HUES6 (cell line): ENCODE measurements around the gene MYO9A.

Experiments
- H3K27ac ChIP-seq: 2 replicates; pipeline ENCODE4 v1.7.0; 2013; ENCODE audit warnings: low read depth, mild to moderate bottlenecking, low read length, inconsistent platforms
- H3K27me3 ChIP-seq: 2 replicates; pipeline ENCODE4 v1.6.1; 2013; ENCODE audit warnings: low read length; ENCODE audit not compliant: control insufficient read depth, insufficient read depth
- H3K36me3 ChIP-seq: 2 replicates; pipeline ENCODE4 v1.6.1; 2013; ENCODE audit warnings: low read length; ENCODE audit not compliant: control insufficient read depth, insufficient read depth
- H3K4me1 ChIP-seq: 2 replicates; pipeline ENCODE4 v1.6.1; 2013; ENCODE audit warnings: low read length; ENCODE audit not compliant: control insufficient read depth, insufficient read depth
- H3K4me3 ChIP-seq: 2 replicates; pipeline ENCODE4 v1.5.1; 2013; ENCODE audit warnings: low read depth, low read length
- H3K9ac ChIP-seq: one replicate; pipeline ENCODE4 v1.6.1; 2013; ENCODE audit warnings: mild to moderate bottlenecking, low read length
- H3K9me3 ChIP-seq: 2 replicates; pipeline ENCODE4 v1.6.1; 2013; ENCODE audit warnings: low read depth, low read length; ENCODE audit not compliant: control insufficient read depth, insufficient read depth

MYO9A gene

DNA sequence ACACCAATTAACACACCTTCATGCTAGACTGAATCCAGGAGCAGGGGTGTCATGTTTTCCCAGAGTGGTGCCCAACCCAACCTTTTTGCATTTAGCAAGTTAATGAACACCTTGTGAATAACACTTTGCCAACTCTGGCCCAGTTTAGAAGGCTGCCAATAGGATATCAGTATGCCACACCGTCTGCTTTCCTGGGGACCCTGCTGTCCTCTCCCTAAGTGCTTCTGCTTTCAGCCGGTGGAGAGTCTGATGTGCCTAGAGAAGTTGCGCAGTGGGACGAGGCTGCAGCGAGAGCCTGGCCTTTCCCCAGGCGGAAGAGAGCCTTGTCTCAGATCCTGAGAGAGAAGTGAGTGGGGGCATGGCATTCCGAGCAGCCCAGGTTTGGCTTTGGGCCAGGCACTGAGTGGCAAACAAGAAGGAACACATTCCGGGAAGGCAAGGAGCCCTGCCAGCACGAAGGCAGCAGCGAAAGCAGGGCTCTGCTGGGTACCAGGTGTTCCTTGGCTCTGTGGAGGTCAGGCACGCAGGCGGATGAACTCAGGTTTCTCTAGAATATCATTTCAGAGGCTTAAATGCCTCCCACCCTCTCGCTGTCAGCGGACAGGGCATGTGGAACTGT lies 37.2 kb upstream of the MYO9A start:
- no peak overlapping the region for H3K4me3 ChIP-seq
- peaks cover 10% of the 10 kb centered on the region; the same call in 1 of the 2 replicates for H3K4me1 ChIP-seq
- H3K9me3 ChIP-seq = no peaks in the 10 kb centered on the region
- H3K36me3 ChIP-seq = no peaks in the 10 kb centered on the region
- H3K27ac ChIP-seq = no peak overlapping the region
- H3K27me3 ChIP-seq = peaks cover 6% of the 10 kb centered on the region; the same call in 1 of the 2 replicates
- H3K9ac ChIP-seq = no peak overlapping the region

DNA sequence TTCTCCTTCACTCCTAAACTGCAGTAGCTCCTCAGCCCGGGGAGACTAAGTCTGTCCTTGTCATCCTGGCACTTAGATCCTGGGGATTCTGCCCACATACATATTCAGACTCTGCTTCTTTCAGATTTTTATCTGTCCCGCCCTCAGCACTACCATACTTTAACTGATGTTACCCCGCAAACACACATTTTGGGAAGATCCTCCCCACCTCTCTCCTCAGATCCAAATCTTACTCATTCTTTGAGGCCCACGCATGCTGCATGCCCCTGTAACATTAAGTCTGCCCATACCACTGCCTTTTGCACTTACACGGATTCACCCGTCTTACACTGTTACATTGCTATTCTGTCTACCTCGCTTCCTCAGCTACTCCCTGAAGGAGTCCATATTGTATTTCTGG lies 36.4 kb upstream of the MYO9A start:
- H3K36me3 ChIP-seq = no peaks in the 10 kb centered on the region
- peaks cover 6% of the 10 kb centered on the region; the same call in 1 of the 2 replicates for H3K27me3 ChIP-seq
- H3K27ac ChIP-seq = no peak overlapping the region
- peaks cover 10% of the 10 kb centered on the region; the same call in 1 of the 2 replicates for H3K4me1 ChIP-seq
- H3K9me3 ChIP-seq = no peaks in the 10 kb centered on the region
- no peak overlapping the region for H3K4me3 ChIP-seq
- no peak overlapping the region for H3K9ac ChIP-seq

DNA sequence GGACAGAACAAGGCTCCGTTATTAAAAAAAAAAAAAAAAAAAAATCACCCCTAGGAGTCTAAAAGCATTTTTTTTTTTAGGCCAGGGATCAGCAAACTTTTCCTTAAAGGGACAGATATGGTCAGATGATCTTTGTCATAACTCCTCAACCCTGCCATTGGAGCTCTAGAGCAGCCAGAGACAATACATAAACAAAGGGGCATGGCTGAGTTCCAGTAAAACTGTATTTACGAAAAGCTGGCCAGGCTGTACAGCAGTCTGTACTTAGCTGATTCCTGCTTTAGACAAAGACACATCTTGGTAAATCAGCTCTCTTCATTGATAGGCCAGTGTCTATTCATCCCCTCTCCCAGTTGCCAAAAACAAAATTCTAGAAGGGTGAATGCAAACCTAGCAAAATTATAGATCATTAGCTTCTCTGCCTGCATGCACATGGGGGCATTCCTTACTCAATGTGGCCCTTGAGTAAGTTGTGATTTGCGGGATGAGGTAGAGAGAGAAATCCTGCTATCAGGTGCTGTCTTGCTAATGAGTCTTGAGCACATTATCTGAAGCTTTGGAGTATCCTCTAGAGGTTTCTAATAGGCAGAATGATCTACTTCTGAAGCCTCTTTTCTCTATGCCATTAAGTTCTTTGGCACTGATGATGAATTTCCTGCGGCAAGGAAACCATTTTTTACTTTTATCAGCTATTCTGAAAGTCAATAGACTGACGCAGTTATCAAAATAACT lies 35.5 kb upstream of the MYO9A start:
- H3K27me3 ChIP-seq = peaks cover 6% of the 10 kb centered on the region; the same call in 1 of the 2 replicates
- H3K27ac ChIP-seq = no peak overlapping the region
- H3K4me3 ChIP-seq = no peak overlapping the region
- H3K9ac ChIP-seq = no peak overlapping the region
- H3K4me1 ChIP-seq = peaks cover 10% of the 10 kb centered on the region; the same call in 1 of the 2 replicates
- H3K9me3 ChIP-seq = no peaks in the 10 kb centered on the region
- no peaks in the 10 kb centered on the region for H3K36me3 ChIP-seq

DNA sequence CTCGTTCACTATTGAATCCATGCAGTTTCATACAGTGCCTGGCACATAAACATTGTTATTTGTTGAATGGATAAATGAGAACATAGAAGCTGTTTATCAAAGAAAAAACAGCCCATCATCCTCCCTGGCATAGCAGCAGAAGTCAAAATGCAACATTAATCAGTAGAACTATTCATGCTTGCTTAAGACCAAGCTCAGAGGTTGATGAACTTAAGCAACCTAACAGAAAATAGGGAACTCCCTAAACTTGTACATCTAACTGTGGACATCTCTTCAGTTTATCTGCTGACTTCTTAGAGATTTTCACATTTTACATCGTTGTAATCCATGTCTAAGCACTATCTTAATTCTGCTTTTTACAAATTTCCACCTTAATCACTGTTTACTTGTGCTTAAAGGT lies 29.5 kb upstream of the MYO9A start:
- Histone ChIP-seq H3K27me3 (no peaks in the 10 kb centered on the region), H3K9ac (no peak overlapping the region), H3K36me3 (no peaks in the 10 kb centered on the region), H3K4me3 (no peak overlapping the region), H3K9me3 (no peaks in the 10 kb centered on the region), H3K4me1 (no peaks in the 10 kb centered on the region), H3K27ac (no peak overlapping the region)

DNA sequence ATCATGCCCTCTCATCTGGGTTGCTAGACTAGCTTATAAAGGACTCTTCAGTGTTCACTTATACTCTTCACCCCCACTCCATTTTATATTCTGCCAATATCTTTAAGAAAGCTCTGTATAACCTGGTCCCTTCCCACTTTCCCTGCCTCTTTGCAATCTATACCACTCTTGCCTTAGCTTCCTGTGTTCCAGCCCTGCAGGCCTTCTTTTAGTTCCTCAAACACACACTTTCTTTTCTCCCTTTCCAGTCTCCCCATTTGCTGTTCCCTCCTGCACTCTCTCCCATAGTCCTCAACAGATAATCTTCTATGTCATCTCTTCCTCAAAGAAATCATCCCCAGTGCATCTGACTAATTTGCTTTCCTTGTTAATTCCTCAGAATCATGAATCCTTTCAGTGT lies 29.0 kb upstream of the MYO9A start:
- Histone ChIP-seq H3K4me1 (no peaks in the 10 kb centered on the region), H3K27me3 (no peaks in the 10 kb centered on the region), H3K36me3 (no peaks in the 10 kb centered on the region), H3K9ac (no peak overlapping the region), H3K4me3 (no peak overlapping the region), H3K9me3 (no peaks in the 10 kb centered on the region), H3K27ac (no peak overlapping the region)

DNA sequence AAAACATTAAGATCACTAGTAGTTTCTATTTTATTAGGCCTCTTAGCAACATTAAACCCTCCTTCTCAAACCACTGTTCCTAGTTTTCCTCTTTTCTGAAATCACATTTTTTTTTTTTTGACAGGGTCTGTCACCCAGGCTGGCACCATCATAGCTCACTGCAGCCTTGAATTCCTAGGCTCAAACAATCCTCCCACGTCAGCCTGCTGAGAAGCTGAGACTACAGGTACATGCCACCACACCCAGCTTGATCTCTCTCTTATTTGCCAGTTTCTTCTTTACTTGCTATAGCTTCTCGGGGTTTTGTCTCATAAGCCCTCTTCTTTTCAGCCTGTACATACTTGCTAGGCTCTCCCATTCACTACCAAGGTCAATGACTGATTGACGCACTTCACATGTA lies 28.3 kb upstream of the MYO9A start:
- Histone ChIP-seq H3K36me3 (no peaks in the 10 kb centered on the region), H3K4me3 (no peak overlapping the region), H3K9me3 (no peaks in the 10 kb centered on the region), H3K27ac (no peak overlapping the region), H3K4me1 (no peaks in the 10 kb centered on the region), H3K9ac (no peak overlapping the region), H3K27me3 (no peaks in the 10 kb centered on the region)

DNA sequence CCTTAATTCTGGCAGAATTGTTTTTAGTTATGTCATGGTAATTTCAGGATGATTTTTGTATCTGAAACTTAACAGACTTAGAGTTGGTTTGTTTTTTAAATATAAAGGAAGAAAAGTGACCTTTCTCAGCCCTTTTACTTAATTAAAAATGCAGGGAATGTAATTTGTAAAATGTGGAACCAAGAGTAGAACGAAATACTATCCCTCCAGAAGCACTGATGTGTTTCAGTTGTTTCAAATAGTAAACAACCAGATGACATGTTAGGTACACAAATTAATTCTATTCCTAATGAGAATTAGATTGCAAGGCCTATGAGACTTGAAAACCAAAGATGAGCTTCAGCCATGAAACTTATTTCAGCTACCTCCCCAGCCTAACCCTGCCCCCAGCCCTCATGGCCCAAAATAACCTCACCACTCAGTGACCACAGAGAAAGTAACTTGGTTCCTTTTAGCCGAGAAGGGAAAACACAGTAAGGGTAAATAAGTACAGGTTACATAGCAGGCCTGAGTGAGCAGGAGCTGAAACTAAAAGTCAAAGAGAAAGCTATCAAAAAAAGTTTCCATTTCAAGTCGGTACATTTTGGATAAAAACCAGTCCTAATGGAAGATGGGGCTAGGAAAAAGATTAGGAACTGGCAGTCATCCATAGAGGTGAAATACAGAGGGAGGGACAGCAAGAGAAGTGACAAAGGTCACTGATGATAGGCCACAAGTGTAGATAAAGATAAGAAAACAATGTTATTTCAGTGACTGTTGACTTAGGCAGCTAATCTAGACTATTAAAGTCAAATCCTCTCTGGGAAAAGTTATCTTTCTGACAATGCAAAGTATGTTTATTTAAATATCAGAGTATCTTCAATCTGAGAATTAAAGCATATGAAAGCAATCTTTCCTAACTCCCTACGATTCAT lies 23.5 kb upstream of the MYO9A start:
- no peak overlapping the region for H3K9ac ChIP-seq
- no peaks in the 10 kb centered on the region for H3K9me3 ChIP-seq
- H3K4me3 ChIP-seq = no peak overlapping the region
- no peak overlapping the region for H3K27ac ChIP-seq
- no peaks in the 10 kb centered on the region for H3K27me3 ChIP-seq
- no peaks in the 10 kb centered on the region for H3K36me3 ChIP-seq
- no peaks in the 10 kb centered on the region for H3K4me1 ChIP-seq

DNA sequence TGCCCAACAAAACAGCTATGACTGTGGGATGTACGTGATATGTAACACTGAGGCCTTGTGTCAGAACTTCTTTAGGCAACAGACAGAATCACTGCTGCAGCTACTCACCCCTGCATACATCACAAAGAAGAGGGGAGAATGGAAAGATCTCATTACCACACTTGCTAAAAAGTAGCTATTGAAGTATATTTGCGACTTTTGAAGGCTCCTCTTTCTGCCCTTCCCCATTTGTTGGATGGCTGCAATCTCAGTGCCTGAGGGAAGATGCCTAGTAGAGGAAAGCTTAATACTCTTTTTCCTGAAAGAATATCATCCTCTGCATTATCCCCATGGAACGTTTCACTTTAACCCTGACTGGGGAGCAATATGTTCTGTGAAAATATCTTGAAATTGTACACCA lies 22.1 kb upstream of the MYO9A start:
- Histone ChIP-seq H3K9ac (no peak overlapping the region), H3K36me3 (no peaks in the 10 kb centered on the region), H3K4me1 (no peaks in the 10 kb centered on the region), H3K9me3 (no peaks in the 10 kb centered on the region), H3K4me3 (no peak overlapping the region), H3K27ac (no peak overlapping the region), H3K27me3 (no peaks in the 10 kb centered on the region)

DNA sequence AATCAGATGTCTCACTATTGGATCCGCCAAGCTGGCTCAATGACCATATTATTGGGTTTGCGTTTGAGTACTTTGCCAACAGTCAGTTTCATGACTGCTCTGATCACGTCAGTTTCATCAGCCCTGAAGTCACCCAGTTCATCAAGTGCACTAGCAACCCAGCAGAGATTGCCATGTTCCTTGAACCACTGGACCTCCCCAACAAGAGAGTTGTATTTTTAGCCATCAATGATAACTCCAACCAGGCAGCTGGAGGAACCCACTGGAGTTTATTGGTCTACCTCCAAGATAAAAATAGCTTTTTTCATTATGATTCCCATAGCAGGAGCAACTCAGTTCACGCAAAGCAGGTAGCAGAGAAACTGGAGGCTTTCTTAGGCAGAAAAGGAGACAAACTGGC lies 21.7 kb upstream of the MYO9A start:
- Histone ChIP-seq H3K4me1 (no peaks in the 10 kb centered on the region), H3K36me3 (no peaks in the 10 kb centered on the region), H3K27me3 (no peaks in the 10 kb centered on the region), H3K9ac (no peak overlapping the region), H3K4me3 (no peak overlapping the region), H3K27ac (no peak overlapping the region), H3K9me3 (no peaks in the 10 kb centered on the region)

DNA sequence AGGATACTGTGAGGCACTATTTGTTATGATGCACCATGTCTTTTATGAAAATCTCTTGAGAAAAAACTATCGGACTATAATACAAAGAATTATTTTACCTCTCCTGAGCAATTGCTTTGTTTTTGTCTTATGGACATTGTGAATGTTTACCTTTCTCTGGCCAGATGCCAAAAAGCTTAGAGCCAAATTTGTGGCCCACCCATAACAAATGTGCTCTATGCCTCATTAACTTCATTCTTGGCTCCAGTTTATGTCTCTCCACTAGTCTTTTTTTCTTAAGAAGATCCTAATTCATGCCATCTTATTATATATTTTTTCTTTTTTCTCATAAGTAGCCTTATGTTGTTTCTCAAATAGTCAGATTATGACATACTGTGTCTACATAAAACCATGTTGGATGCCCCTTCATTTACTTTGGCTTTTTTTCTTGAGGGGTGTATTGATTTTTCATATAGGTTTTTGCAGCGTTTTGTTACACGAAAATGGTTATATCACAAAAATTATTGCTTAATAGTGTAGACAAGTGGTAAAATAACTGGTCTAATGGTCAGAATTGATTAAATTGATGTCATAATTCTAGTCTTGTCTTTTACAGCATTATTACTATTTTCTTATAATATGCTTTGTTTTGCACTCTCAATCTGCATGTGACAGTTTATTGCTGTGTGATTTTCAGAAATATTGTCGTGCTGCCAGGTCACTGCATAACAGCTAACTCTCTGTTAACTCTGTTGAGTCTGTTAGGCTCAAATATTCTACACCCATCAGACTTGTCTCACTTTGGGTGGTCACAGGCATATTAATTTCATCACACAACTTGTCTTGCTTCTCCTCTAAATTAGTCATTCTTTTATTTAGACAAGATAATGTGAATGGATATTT lies 18.5 kb upstream of the MYO9A start:
- Histone ChIP-seq H3K9me3 (no peaks in the 10 kb centered on the region), H3K9ac (no peak overlapping the region), H3K27me3 (no peaks in the 10 kb centered on the region), H3K4me1 (no peaks in the 10 kb centered on the region), H3K36me3 (no peaks in the 10 kb centered on the region), H3K27ac (no peak overlapping the region), H3K4me3 (no peak overlapping the region)
